COLO829 (cell line): ENCODE data around the gene HDDC3.

ENCODE experiments used
- DNase-seq: peaks from one replicate; pipeline ENCODE4 v3.0.0; 2012; ENCODE audit warnings: low spot score

The HDDC3 gene, protein sequence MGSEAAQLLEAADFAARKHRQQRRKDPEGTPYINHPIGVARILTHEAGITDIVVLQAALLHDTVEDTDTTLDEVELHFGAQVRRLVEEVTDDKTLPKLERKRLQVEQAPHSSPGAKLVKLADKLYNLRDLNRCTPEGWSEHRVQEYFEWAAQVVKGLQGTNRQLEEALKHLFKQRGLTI

DNA sequence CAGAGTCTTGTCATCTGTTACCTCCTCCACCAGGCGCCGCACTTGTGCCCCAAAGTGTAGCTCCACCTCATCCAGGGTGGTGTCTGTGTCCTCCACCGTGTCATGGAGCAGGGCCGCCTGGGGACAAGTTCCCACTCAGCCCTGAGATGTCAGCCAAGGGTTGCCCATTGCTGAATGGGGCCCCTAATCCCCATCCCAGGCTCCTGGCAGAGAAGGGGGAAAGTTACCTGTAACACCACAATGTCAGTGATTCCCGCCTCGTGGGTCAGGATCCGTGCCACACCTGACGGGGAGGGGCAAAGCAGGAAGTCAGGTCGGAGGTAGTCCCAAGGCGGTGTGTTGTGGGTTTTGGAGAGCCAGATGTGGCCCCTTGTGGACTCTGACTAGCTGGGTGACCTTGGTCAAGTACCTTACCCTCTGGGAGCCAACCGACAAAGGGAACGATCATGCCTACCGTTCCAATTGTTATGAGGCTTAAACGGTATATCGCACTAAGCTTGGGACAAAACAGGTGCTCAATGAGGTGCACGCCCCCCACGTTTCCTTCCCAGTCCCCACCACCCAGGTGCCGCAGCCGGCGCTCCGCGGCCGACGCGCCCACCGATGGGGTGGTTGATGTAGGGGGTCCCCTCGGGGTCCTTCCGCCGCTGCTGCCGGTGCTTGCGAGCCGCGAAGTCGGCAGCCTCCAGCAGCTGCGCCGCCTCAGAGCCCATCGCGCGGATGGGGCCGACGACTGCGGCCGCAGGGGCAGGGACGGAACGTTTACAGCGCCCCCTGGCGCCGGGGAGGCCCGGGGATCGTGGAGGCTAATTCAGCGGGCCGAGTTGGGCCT lies at the start of gene HDDC3:
TSS of gene HDDC3 (minus strand) at position 722 of the 832 bp plus-strand sequence. CDS start at position 713, 9 bp downstream.
- peak; percentile 95 for DNase-seq

DNA sequence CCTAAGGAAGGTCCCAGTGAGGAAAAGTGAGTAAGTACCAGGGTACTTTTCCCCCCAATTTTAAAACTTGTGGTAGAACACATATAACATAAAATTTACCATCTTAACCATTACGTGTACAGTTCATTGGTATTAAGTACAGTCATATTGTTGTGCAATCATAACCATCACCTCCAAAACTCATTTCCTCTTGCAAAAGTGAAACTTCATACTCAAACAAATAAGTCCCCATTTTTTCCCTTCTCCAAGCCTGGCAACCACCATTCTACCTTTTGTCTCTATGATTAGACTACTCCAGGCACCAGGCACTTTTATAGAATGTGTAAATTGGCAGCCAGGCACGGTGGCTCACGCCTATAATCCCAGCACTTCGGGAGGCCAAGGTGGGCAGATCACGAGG lies 49.8 kb upstream of the HDDC3 start:
- no peak for DNase-seq

DNA sequence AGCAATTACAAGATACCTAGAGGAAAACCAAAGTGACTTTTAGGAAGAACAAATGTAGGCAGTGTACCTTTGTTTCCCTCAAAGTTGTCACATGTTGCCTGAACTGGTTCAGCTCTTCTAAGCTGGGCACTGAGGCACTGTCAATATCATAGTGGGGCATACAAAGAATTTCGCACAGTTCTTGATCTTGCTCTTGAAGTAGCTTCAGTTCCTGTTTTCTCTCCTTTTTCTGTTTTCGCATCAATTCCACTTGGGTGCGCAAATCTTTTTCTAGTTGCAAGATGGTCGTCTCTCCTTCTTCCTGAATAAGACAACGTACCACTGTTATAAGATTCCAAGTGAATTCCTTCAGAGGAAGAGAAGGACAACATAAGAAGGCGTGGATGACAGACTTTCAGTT lies 49.3 kb upstream of the HDDC3 start:
- DNase-seq: no peak

DNA sequence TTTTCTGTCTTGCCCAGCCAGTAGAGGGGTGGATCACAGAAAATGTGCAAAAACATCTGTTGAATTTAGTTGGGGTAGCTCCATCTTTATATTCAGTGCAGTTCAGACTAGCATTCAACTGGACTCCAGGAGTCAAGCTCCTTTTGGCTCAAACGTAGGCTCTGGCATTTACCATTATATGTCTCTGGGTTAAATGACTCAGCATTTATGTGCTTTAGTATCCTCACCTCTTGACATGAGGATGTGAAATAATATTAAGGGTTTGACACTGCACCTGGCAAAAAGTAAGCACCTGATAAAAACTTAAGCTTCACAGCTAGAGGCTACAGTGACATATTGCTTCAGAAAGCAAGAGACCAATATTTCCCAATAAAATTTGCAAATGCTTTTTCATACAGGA lies 47.2 kb upstream of the HDDC3 start:
- DNase-seq: no peak

DNA sequence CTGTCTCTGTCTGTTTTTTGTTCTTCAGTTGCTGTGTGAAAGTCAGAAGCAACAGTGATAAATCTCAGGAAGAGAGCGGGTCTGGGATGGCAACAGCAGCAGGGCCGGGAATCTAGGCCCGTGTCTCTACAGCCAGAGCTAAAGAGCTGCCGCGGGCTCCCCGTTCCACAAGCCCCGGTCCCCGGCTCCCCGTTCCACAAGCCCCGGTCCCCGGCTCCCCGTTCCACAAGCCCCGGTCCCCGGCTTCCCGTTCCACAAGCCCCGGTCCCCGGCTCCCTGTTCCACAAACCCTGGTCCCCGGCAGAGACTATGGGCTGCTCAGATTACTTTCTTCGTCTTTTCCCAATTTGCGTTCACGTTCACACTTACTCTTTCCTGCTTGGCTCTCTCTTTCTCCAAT lies 41.9 kb upstream of the HDDC3 start:
- no peak for DNase-seq

DNA sequence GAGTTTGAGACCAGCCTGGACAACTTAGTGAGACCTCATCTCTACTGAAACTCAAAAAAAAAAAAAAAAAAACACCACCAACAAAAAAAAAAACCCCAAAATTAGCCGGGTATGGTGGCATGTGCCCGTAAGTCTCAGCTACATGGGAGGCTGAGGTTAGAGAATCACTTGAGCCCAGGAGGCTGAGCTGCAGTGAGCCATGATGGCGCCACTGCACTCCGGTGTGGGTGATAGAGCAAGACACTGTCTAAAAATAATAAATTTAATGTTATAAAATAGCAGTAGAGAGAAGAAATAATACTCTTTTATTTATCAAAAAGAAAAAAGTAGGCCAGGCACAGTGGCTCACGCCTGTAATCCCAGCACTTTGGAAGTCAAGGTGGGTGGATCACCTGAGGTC lies 39.8 kb upstream of the HDDC3 start:
- DNase-seq: no peak

DNA sequence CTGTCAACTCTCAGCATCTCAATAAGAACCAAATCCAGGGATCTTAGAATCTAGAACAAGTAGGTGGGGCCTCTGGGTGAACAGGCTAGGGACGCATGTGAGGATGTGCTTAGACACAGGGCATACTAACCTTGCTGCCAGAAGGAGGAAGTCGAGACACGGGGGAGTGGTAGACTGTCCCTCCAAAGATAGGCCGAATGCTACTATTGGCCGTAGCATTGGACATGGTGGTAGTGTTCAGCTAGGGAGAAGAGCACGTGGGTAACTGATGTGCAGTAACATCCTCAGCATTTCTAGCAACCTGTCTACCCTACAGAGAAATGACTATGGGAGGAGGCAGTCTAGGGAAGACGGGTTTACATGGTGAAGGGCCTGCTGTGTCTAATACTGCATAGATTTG lies 37.9 kb upstream of the HDDC3 start:
- DNase-seq: no peak

DNA sequence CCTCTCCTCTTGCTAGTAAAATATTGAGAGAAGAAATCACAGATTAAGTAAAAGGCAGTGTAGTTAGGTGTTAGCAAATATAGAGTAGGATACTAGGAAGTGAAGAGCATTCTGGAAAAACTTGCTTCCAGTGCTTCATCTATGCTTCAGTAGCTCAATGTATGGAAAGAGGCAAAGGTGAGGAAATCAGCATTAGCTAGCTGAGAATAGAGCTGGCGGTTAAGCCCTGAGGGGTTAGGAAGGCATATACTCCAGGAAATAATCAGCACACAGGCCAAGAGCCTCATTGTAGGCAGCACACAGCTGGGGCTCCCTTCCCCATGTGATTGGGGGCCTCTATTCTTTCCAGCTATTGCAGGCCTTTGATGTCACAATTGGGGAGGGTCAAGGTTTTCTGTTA lies 36.1 kb upstream of the HDDC3 start:
- DNase-seq: no peak

DNA sequence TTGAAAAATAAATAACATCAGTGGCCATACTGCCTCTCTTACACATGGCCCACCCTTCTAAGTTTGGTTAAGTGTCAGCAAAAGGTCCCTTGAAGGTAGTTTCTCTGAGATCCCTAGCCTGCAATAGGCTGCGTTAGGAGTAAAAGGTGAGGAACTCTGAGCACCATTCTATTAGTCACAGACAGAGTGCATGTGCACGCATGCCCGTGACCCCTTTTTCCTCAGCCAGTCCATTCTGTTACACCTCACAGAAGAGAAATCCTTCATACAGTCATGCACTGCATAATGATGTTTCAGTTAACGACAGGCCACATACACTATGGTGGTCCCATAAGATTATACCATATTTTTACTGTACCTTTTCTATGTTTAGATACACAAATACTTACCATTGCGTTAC lies 34.9 kb upstream of the HDDC3 start:
- no peak for DNase-seq

DNA sequence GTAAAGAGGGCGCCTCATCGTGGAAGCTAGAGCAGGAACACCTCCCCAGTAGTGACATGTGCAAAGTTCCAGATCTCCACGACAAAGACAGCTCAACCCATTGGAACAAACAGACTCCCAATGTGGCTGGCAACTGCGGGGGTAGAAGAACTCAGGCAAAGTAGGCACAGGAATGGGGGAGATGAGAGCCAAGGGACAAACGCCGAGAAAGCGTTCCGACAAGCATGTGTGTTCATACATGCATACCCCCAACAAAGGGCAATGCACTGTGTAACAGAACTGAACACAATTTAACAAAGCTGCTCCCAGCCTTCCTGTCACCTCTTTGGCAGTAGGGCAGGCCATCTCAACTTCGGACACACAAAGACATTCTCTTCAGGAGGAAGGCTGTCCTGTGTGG lies 33.9 kb upstream of the HDDC3 start:
- no peak for DNase-seq

DNA sequence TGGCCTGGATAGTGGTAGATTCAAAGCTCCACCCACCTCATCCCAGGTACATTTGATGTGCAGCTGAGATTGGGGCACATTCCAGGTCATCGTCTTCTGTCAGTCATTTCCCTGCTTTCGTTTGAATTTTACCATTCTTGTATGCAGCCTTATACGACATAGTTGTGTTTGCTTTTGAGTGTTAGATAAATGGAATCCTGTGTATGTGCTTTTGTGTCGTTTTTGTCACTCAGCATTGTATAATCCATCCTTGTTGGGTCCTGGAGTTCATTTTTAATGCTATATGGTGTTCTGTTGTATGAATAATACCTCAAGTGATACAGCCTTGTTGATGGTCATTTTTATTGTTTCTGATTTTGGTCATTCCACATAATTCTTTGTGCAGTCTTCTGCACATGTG lies 29.7 kb upstream of the HDDC3 start:
- DNase-seq: no peak

DNA sequence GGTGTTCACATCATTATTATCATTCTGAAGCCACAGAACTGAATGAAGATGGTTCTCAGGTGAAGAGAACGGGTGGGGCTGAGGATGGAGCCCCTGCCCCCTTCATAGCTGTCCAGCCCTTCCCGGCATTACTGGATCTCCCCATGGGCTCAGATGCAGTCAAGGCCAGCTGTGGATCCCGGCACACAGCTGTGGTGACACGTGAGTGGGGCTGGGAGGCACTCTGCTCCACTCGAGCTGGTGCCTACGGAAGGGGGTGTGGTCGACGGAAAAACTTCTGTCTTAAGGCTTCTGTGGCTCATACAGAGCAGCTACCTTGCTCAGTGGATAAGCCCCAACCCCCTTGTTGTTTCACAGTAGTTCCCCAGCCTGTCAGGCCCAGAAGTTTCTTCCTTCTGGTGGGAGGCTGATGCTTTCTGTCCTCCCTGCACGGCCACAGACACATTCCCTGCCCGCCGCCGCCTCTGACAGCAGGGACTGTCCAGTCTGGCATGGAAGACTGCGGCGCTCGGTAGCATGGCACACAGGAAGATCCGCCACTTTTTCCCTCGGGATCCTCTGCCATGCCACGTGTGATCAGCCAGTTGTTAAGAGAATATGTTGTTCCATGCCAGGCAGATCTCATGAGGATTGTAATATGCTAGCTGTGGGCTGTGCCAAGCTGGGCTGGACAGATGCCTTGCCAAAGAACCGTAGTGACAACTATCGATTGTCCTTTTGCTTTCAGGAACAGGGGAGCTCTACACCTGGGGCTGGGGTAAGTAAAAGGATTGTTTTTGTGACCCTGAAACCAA lies 28.1 kb upstream of the HDDC3 start:
- DNase-seq: no peak

DNA sequence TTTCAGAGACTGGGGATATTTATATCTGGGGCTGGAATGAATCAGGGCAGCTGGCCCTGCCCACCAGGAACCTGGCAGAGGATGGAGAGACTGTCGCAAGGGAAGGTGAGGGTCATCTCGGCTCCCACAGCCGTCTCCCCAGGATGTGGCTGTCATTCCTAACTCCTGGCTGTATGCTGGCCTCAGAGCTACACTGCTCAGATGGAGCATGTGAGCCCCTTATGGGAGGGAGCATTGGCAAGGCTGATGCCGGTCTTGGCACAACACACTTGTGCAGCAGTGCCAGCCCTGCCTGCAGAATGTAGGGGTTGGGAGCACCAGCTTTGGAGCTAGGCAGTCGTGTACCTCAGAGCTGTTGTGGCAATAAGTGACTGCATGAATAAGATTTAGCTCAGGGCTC lies 27.5 kb upstream of the HDDC3 start:
- no peak for DNase-seq

DNA sequence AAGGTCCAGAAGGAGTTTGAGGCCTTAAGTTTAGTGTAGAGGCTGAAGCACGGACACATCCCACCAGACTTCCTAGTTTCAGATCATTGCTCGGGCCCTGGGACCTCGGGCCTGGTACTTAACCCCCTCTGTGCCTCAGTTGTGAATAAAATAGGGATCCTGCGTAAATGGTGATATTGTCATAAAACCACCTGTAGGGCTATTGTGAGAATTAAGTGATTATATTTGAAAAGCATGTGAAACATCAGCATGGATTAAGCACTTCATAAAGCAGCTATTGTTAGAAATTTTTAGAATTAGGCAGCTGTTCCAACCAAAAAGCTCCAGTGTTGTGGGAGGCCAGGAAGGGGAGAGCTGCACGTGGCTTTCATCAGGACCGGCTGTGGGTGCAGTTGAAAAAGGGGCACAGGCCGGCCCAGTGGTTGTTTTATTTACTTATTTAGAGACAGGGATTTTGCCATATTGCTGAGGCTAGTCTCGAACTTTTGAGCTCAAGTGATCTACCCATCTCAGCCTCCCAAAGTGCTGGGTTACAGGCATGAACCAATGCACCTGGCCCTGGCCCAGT lies 26.8 kb upstream of the HDDC3 start:
- DNase-seq: no peak

DNA sequence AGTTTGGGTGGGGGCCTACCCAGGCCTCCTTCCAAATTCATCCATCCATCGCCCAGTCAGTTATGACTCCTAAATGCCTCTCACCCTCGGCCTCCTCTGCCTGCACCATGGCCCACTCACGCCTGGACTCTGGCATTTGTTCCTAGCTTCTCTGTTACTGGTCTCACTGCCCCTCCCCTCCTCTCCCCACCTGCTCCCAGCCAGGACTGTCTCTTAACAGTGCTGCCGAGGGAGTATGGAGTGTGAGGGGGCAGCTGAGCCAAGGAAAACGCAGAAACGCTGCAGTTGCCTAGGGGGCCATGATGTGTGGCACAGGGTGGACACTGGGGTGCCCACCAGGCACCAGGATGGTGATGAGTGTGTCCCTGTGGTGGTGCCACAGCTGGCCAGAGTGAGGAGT lies 25.4 kb upstream of the HDDC3 start:
- DNase-seq: no peak

DNA sequence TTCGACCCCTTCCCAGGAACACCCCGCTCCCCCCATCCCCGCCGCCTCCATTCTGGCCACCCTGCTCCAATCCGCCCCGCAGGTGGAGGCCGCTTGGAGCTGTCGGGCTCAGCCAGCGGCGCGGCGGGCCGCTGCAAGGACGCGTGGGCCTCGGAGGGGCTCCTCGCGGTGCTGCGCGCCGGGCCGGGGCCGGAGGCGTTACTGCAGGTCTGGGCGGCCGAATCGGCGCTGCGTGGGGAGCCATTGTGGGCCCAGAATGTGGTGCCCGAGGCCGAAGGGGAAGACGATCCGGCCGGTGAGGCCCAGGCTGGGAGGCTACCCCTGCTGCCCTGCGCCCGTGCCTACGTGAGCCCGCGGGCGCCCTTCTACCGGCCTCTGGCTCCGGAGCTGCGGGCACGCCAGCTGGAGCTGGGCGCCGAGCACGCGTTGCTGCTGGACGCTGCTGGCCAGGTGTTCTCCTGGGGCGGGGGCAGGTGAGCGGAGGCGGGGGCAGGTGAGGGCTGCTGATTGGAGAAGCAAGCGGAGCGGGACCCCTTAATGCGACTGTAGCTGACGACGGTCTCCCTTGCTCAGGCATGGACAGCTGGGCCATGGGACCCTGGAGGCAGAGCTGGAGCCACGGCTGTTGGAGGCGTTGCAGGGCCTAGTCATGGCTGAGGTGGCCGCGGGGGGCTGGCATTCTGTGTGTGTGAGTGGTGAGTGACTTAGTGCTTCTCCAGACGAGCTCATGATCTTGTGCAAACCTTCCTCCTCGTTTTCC lies 24.9 kb upstream of the HDDC3 start:
- DNase-seq: no peak

DNA sequence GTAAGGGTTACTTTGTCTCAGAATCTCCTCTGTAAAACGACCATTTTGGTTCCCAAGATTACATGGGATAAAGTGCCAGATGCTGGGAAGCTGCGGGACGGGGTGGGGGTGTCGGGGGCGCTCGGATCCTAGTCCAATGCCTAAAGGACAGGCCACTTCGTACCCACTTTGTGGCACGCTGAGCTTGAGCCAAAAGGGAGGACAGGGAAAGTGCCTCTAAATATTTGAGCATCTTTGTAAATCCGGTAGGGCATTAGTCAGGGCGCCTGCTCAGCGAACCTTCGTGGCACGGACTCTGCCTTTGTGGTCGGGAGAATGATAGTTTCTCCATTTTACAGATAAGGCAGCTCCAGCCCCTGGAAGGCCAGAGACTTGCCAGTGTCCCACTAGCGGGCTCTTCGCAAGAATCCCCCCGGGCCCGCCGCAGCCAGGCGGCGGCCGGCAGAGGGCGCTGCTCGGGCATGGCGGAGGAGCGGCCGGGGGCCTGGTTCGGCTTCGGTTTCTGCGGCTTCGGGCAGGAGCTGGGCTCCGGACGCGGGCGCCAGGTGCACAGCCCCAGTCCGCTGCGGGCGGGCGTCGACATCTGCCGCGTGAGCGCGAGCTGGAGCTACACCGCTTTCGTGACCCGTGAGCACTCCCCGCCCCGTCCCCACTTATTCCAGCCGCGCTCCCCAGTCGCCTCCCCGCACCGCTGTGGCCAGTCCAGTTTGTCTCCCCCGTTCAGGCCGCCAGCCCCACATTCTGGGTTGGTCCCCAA lies 24.1 kb upstream of the HDDC3 start:
- no peak for DNase-seq

DNA sequence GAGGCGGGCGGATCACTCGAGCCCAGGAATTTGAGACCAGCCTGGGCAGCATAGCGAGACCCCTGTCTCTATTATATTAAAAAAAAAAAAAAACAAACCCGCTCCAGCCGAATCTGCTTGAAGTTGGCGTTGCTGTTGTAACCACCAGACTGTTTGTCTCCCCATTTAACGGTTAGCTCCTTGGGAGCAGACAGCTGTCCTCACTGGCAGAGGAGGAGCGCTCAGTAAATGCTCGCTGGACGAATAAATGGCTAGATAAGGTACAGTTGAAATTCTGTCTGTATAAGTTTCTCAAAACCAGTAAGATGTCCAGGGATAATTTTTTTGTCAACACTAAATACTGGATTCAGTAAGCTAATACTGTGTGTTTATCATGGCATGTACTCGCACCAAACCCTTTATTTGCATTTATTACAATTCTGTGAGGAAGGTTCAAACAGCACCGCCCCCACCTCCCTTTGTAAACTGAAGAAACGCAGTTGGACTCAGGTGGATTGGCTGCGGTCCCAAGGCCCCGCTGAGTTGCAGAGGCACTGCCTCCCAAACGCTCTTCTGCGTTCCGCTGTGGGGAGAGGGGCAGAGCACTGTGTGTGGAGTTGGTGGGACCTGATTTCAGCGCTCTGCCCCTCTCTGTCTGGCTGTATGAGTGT lies 23.4 kb upstream of the HDDC3 start:
- no peak for DNase-seq

DNA sequence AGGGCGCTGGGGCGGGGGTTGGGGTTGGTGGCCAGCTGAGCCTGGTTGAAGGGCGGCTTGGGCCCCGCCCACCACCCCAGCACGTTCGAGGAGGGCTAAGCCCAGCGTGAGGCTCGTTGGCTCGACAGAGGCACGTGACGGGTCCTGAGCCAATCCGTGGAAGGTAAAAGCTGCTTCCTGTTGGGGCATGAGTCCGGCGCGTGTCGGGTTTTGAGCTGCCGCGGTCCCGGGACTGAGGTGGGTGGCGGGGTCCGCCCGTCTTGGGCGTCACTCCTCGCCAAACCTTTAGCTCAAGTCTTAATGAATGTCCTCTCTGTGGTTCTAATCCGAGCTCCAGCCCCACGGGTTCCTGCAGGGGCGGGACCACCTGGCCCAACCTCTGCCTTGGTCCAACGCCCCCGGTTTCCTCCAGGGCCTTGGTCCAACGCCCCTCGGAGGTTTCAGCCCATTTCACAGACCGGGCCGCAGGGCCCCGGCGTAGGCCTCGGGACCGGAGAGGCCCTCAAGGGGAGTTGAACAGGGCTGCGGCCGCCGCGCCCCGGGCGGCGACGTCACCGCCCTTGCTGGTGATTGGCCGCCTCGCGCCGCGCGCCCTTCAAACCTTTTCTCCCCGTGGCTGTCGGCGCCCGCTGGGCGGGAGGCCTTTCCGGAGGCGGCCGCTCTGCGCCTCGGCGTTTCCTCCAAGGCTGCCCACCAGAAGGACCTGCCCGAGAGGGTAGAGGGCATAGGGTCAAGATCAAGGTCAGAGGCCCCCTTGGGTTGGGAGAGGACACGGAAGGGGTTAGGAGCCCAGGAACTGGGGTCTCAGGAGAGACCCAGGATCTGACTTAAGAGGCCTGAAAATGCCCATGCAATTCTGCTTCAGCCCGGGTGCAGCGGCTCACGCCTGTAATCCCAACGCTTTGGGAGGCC lies 22.6 kb upstream of the HDDC3 start, which contains the start of gene RCCD1:
TSS of gene RCCD1 (plus strand) at position 173 of the 912 bp plus-strand sequence. CDS start 1,851 bp downstream, outside the sequence.
- DNase-seq: peak; percentile 100
